Posterior cingulate gyrus (tissue), 11 donors: ENCODE results near the gene FEM1B.

ENCODE experiments used
- DNase-seq, 10 donors: peaks; one replicate each; pipeline versions ENCODE4 v3.0.0 to v3.0.0-alpha.2; 2020 to 2021; ENCODE audit warnings: mixed read lengths in 3 of 10
- intact Hi-C: fragments of 100-400 bp; cut with DNase I; formaldehyde crosslinking; loops from one replicate; pipeline ENCODE4 v1.15.1; 2023

Gene FEM1B

GRCh38 chr15:68339481-68339880 is 61.9 kb downstream of the FEM1B start:
- DNase-seq = peak in 3 of 10 donors; percentile 25 to 67 (median 53)
- intact Hi-C loops = no loop called here

GRCh38 chr15:68340726-68341671 is 63.5 kb downstream of the FEM1B start:
- peak in 2 of 10 donors; percentile 52 to 58 for DNase-seq
- intact Hi-C loops = no loop called here

- DNase-seq = peak in 2 of 10 donors; percentile 57 to 67
Observed at GRCh38 chr15:68341760-68342725, 64.5 kb downstream of the FEM1B start.

GRCh38 chr15:68343579-68344225 is 66.2 kb downstream of the FEM1B start:
- peak in 2 of 10 donors; percentile 19 to 46 for DNase-seq
- intact Hi-C loops = no loop called here

More at GRCh38 chr15:68341760-68342725, 64.5 kb downstream of the FEM1B start:
- intact Hi-C loops = no loop called here

- intact Hi-C loops = no loop called here
- DNase-seq = peak in 1 of 10 donors; percentile 4
Observed at GRCh38 chr15:68344600-68344999, 67.1 kb downstream of the FEM1B start.
